Measurements from ENCODE around the gene FBXO42. TPM values are rescaled to one million over a fixed set of nuclear protein-coding genes. Genes with fewer than 3 reads are reported as not detected.

The FBXO42 gene
- total and polyA plus RNA-seq, 9 of the 15 experiments (the other 6 are each of a cell fraction or from before 2014, with no cell fraction given) = 7.2 to 24.8 (median 17.4) TPM

- TF ChIP-seq PCBP2 (IDR thresholded peaks at IDR 0.05; ENCODE audit: low read depth, low read length, poor library complexity, severe bottlenecking) (no peak), ARID4B (CRISPR knock-in tag; IDR thresholded peaks at IDR 0.05) (peak; percentile 92), POLR2G (IDR thresholded peaks at IDR 0.05; ENCODE audit: low read depth, low read length) (peak; percentile 89), MCM3 (IDR thresholded peaks at IDR 0.05) (no peak), ATF7 (IDR thresholded peaks at IDR 0.05) (peak; percentile 53; the same call in 1 of the 2 replicates), ZNF398 (CRISPR knock-in tag; IDR thresholded peaks at IDR 0.05) (no peak), ZC3H4 (CRISPR knock-in tag; IDR thresholded peaks at IDR 0.05; ENCODE audit: borderline replicate concordance) (no peak), ARNT (IDR thresholded peaks at IDR 0.05) (no peak), BRD9 (IDR thresholded peaks at IDR 0.05; ENCODE audit: low read depth, partially characterized antibody) (no peak), SAFB2 (IDR thresholded peaks at IDR 0.05; ENCODE audit: borderline replicate concordance, low read depth, low read length, severe bottlenecking) (no peak), WHSC1 (IDR thresholded peaks at IDR 0.05; ENCODE audit: low read length) (no peak), CREB5 (CRISPR knock-in tag; IDR thresholded peaks at IDR 0.05) (no peak), RBM34 (IDR thresholded peaks at IDR 0.05; ENCODE audit: borderline replicate concordance, insufficient read depth, low read length) (no peak), PTTG1 (tag; IDR thresholded peaks at IDR 0.05; ENCODE audit: low read depth) (no peak), ASH1L (IDR thresholded peaks at IDR 0.05; ENCODE audit: borderline replicate concordance, low read depth, partially characterized antibody) (no peak), NFRKB (IDR thresholded peaks at IDR 0.05; ENCODE audit: low read depth) (0 out of 2 replicates have a peak, but pooled peaks have one; percentile 27), ZNF311 (CRISPR knock-in tag; IDR thresholded peaks at IDR 0.05) (no peak)
- TF ChIP-seq, protein P1, sequence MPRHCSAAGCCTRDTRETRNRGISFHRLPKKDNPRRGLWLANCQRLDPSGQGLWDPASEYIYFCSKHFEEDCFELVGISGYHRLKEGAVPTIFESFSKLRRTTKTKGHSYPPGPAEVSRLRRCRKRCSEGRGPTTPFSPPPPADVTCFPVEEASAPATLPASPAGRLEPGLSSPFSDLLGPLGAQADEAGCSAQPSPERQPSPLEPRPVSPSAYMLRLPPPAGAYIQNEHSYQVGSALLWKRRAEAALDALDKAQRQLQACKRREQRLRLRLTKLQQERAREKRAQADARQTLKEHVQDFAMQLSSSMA (CRISPR knock-in tag; IDR thresholded peaks at IDR 0.05) = peak; percentile 66; the same call in 1 of the 2 replicates
Observed at GRCh38 chr1:16367258-16367967, 15.1 kb upstream of the FBXO42 start (continued).

All from K562 (cell line).